Measurements from ENCODE around the gene MRPL17.
"Not testable (repeated sequence)": the region's sequence is repeated elsewhere in the genome, so short reads cannot be mapped to it uniquely, and the experiment has no call there.

MRPL17 gene

GRCh38 chr11:6682936-6683861 lies at the start of gene MRPL17:
MRPL17 (minus strand) TSS chr11:6683340; CDS start chr11:6683296, 44 bp downstream.
- DNase-seq (ENCODE audit: low spot score) = peak; percentile 100

DNA sequence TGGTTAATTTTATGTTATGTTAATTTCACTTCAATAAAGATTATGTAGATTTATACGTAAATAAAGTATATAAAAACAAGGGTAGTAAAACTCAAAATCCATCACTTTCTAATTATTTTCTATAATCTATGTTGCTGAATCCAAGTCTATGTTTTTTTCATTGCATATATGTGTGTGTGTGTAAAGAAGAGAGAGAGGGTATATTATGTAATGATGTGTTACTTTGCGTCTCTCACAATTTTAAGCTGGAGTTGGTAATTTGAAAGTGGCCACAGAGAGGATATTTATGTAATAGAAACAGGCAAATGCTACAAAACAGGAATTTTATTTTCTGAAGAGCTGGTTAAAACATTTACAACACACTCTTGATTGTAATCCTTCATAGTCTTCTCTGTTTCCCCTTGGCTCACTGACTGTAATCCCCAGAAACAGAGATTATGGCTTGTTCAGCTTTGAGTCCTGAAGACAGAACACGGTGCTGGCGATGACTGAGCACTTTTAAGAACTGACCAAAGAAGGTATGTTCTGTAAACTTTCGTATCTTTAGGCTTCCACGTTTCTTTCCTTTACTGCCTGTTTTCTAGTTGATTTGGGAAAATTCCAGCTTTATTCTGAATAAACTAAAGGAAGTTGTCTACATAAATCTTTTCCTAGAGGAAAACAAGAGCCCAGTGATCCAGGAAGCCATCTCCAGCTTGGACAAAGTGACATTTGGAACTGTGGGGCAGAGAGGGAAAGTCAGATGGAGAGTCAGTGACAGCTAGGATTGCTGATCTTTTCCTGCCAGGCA lies 45.0 kb upstream of the MRPL17 start:
- no peak for DNase-seq (ENCODE audit: low spot score)

DNA sequence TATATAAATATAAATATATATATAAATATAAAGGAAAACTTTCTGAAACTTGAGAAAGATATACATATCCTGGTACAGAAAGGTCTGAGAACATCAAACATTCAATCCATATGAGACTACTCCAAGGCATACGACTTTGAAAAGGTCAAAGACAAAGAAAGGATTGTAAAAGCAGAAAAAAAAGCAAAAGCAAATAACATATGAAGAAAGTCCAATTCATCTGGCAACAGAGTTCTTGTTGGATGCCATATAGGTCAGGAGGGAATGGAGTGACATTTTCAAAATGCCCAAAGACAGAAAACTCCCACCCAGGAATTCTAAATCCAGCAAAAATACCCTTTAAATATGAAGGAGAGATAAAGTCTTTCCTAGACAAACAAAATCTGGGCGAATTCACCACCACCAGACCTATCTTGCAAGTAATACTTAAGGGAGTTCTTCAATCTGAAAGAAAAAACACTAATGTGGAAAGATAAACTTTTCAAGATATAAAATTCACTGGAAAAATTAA lies 42.3 kb upstream of the MRPL17 start:
- no peak for DNase-seq (ENCODE audit: low spot score)

DNA sequence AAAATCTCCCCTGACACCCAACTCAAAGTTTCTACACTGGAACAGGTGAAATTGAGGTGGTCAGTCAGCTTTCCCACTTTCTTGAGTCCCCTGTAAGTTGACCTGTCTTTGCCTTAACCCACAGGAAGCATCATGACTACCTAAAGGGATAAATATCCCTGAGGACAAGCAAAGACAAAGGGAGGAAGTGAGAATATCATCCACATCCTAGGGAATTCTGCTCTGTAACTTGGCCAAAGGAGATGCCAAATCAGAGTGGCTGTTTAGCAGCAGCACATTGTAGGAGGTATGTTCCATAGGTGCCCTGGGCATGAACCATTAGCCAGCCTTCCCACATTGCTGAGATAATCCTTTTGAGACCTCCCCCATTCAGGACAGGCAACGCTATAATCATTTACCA lies 40.9 kb upstream of the MRPL17 start:
- DNase-seq (ENCODE audit: low spot score) = no peak

DNA sequence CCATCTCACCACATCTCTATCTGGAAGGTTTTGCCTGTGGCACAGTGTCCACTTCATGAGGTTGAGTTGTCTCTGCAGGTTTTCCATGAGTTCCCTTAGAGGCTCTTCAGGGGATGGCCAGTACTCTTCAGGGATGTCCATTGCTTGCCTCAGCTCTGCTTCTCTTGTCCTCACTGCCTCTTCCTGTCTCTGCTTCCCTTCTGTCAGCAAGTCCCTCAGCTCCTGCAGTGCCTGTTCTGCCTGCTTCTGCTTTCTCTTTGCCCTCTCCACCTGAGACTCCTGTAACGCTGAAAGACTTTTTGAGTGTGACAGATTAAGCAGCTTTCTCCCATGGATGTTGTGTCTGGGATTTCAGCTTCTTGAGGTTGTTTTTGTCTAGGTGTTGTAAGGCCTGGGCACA lies 38.2 kb upstream of the MRPL17 start:
- DNase-seq (ENCODE audit: low spot score) = no peak

DNA sequence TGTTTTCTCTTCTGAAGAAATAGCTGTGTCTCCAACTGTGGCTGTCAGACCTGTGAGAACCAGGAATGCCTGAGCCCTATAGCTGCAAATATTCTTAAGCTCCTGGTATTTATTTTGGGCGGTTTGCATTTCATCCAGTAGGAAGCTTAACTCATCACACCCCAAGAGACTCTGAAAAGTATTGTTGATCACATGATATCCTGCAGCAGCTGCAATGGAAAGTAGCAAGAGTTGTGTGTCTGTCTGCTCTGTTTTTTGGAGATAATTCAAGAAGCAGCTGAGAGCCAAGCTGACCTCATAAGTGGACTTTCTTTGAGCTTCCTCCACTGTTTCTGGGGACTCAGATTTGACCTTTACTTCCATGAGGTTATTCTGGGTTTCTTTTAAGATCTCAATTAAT lies 36.4 kb upstream of the MRPL17 start:
- no peak for DNase-seq (ENCODE audit: low spot score)

GRCh38 chr11:6717426-6717825 lies 34.3 kb upstream of the MRPL17 start:
- no peak for DNase-seq (ENCODE audit: low spot score)

GRCh38 chr11:6711552-6711951 lies 28.4 kb upstream of the MRPL17 start:
- DNase-seq (ENCODE audit: low spot score) = not testable (repeated sequence)

GRCh38 chr11:6708876-6709275 lies 25.7 kb upstream of the MRPL17 start:
- no peak for DNase-seq (ENCODE audit: low spot score)

- peak; percentile 72 for DNase-seq (ENCODE audit: low spot score)
Observed at GRCh38 chr11:6705905-6706535, 22.9 kb upstream of the MRPL17 start.

DNA sequence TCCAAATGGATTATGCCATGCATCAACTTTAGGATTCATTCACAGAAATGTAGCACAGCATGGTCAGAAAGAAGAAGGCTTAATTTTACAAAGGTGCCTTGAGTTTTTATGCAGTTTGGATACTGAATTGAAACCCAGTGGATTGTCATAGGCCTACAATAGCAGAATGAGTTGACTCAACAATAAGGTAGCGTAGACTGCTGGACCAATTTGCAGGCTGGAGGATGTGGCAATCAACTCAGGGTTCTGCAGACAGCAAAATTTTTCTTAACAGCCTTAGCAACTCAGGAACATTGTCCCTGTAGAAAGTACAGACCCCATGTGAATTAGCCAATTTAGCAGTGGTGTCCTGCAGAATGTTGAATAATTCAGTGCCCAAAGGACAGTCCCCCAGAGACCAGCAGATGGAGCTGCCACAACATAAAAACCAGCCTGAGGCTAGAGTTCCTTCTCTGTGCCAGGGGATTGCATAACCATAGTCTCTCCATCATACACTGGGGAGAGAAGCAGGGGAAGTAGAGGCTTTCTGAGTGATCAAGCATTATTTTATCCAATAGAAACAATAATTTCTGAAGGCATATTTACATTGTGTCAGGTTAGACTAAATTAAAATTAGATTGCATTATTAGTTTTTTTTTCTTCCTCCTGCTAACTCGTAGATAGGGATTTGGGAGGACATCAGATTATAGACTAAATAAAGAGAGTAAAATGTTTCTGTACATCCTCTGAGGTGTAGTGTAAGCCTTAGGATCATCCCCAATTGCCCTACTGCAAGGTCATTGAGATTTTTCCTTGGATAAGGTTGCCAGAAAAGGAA lies 20.3 kb upstream of the MRPL17 start:
- peak; percentile 84 for DNase-seq (ENCODE audit: low spot score)

GRCh38 chr11:6701955-6702354 lies 18.8 kb upstream of the MRPL17 start:
- DNase-seq (ENCODE audit: low spot score) = not testable (repeated sequence)

DNA sequence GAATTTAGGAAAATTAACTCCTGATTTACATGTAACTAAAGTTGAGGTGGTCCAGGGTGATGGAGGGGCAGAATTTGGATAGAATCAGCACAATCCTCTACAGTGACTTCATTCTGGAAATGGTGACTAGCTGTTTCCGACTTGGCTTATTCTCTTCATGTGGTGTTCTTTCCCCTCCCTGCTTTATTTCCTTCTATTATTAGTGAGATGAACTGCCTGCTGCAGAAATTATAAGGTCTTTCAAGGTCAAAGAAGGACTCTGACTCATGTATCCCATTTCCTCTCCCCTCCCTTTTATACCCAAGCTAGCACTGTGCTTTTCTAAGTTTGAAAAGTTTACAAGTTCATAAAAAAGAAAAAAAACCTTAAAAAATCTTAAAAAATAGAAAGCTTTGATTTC lies 12.2 kb upstream of the MRPL17 start:
- peak; percentile 59 for DNase-seq (ENCODE audit: low spot score)

- DNase-seq (ENCODE audit: low spot score) = no peak
Observed at GRCh38 chr11:6694229-6694535, 11.0 kb upstream of the MRPL17 start.

DNA sequence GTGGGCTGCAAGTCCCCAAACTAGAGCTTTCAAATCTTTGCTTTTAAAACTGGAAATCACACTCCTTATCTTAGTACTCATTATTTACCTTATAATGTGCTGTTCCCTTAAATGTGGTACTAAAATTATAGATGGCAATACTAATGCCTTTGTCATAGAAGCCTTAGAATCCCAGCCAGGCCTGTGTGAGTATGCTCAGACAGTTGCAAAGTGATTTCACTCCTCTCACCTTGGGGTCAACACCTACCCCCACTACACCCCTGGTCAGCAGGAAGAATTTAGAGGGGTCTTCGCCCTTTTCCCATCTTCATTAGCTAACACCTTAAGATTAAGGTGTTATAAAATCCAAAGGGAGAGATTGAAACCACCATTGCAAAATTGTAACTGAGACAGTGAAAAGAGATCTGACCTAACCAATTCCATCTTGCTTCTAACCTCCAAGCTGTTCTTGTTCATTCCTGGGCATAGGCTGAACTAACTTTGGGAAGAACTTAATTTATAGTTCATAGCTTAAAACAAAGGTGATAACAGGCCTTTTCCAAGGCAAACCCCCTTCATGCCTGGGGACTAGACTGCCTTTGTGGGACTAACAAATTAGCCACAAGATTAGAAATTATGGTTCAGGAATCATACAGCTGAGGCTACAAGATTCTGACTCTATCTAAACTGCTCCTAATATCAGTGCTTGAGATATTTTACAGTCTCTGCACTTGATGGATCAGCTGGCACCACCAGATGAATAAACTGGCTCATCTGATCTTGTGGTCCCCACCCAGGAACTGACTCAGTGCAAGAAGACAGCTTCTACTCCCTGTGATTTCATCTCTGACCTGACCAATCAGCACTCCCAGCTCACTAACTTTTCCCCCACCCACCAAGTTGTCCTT lies 10.4 kb upstream of the MRPL17 start:
- DNase-seq (ENCODE audit: low spot score) = no peak

GRCh38 chr11:6692128-6692527 lies 9.0 kb upstream of the MRPL17 start:
- DNase-seq (ENCODE audit: low spot score) = no peak

- not testable (repeated sequence) for DNase-seq (ENCODE audit: low spot score)
Observed at GRCh38 chr11:6690431-6691132, 7.4 kb upstream of the MRPL17 start.

GRCh38 chr11:6687876-6688275 lies 4.7 kb upstream of the MRPL17 start:
- DNase-seq (ENCODE audit: low spot score) = no peak

GRCh38 chr11:6686006-6686405 lies 2.9 kb upstream of the MRPL17 start:
- no peak for DNase-seq (ENCODE audit: low spot score)

DNA sequence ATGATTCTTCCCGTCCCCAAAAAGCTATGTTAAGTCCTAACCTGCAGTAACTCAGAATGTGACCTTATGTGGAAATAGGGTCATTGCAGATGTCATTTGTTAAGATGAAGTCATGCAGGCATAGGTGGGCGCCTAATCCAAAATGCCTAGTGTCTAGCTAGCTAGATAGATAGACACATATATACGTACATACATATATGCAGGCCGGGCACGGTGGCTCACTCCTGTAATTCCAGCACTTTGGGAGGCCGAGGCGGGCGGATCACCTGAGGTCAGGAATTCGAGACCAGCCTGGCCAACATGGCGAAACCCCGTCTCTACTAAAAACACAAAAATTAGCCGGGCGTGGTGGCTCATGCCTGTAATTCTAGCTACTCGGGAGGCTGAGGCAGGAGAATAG lies 928 bp upstream of the MRPL17 start:
- DNase-seq (ENCODE audit: low spot score) = not testable (repeated sequence)
